Osteoblast (primary cell): Measurements from ENCODE around the gene ARHGAP9. TPM values are rescaled to one million over a fixed set of nuclear protein-coding genes. Genes with fewer than 3 reads are reported as not detected.

Experiments
- DNase-seq: peaks from one replicate; pipeline ENCODE4 v3.0.0; 2011; ENCODE audit warnings: low spot score, mixed read lengths; ENCODE audit not compliant: insufficient read length; ENCODE audit errors: missing footprints
- H2AFZ ChIP-seq: 2 replicates; pipeline ENCODE4 v1.6.0; 2011; ENCODE audit warnings: mild to moderate bottlenecking, low read length
- H3K27ac ChIP-seq: 2 replicates; pipeline ENCODE4 v1.5.1; 2011; ENCODE audit warnings: mild to moderate bottlenecking, low read depth, low read length, moderate library complexity
- H3K27me3 ChIP-seq: 2 replicates; pipeline ENCODE4 v1.6.0; 2012; ENCODE audit warnings: mild to moderate bottlenecking, control low read depth, inconsistent platforms, low read length, moderate library complexity; ENCODE audit not compliant: insufficient read depth
- H3K36me3 ChIP-seq: 2 replicates; pipeline ENCODE4 v1.5.1; 2011; ENCODE audit warnings: mild to moderate bottlenecking, low read length, control low read depth, moderate library complexity; ENCODE audit not compliant: insufficient read depth
- H3K4me1 ChIP-seq: 2 replicates; pipeline ENCODE4 v1.5.1; 2011; ENCODE audit warnings: mild to moderate bottlenecking, low read length, control low read depth, moderate library complexity; ENCODE audit not compliant: insufficient read depth
- H3K4me2 ChIP-seq: 2 replicates; pipeline ENCODE4 v1.6.0; 2011; ENCODE audit warnings: mild to moderate bottlenecking, low read length; ENCODE audit not compliant: insufficient read depth
- H3K4me3 ChIP-seq: fragments of 200-600 bp; sonication (generic); 3 replicates; pipeline ENCODE4 v1.5.1; 2012; ENCODE audit warnings: mild to moderate bottlenecking, low read length, inconsistent platforms; ENCODE audit not compliant: insufficient read depth
- H3K79me2 ChIP-seq: 2 replicates; pipeline ENCODE4 v1.6.0; 2012; ENCODE audit warnings: mild to moderate bottlenecking, low read length, control low read depth, inconsistent platforms; ENCODE audit not compliant: insufficient read depth
- H3K9me3 ChIP-seq: 2 replicates; pipeline ENCODE4 v1.5.1; 2011; ENCODE audit warnings: low read depth, low read length, control low read depth
- H4K20me1 ChIP-seq: 2 replicates; pipeline ENCODE4 v1.6.0; 2012; ENCODE audit warnings: mild to moderate bottlenecking, low read length, control low read depth; ENCODE audit not compliant: insufficient read depth
- total RNA-seq: library from RNA; depleted of rRNA; stranded (reverse); fragments of >200 nt; gene quantifications from 2 replicates; pipeline ENCODE4 v1.2.3, GENCODE V29; 2012
- TF ChIP-seq, protein P1 (sequence below): IDR thresholded peaks from 2 replicates; pipeline ENCODE4 v1.5.1; 2011; ENCODE audit warnings: mild to moderate bottlenecking, low read depth, low read length, moderate library complexity; ENCODE audit errors: extremely low read depth

The ARHGAP9 gene
- total RNA-seq, 1 donor: 0.36 TPM

DNA sequence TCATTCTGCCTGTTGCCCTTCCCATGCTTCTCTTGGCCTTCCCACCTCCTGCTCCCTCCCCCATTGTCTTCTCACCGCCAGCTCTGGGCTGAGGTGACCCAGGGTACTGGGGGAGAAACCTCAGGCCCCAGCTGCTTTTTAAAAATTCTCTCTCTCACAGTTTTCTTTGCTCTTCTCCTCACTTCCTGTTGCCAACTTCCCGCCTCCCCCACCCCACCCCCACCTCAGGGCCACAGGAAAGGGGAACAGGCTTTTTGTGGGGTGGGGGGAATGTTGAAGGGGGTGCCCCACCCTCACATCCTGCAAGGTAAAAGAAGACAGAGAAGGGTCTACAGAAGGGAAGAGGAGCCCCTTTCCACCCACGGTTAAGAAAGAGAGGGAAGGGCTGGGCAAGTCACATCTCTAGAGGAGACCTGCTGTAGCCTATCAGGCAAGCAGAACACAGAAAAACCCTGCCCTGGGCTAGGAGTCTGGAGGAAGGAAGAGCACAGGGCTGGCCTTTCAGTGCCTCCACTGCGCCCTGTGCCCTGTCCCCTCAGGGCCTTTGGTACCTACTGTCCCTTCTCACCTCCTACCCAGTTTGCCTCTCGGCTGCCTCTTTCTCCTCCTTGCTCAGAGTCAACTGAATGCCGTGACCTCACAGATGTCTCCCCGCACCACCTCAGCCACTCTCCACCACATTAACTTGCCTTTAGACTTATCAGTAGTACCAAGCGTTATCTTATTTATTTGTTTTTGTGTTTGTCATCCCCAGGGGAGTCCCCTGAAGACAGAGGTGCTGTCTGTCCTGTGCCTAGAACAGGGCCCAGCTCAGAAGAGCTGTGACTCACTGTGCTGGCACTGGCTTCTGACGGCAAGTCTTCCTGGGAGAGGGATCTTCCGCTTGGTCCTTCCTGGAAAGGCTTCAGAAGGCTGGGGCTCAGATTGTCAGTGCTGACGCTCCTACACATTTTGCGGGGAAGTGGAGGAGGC is 1.7 kb downstream of the ARHGAP9 start:
- TF ChIP-seq, protein P1, sequence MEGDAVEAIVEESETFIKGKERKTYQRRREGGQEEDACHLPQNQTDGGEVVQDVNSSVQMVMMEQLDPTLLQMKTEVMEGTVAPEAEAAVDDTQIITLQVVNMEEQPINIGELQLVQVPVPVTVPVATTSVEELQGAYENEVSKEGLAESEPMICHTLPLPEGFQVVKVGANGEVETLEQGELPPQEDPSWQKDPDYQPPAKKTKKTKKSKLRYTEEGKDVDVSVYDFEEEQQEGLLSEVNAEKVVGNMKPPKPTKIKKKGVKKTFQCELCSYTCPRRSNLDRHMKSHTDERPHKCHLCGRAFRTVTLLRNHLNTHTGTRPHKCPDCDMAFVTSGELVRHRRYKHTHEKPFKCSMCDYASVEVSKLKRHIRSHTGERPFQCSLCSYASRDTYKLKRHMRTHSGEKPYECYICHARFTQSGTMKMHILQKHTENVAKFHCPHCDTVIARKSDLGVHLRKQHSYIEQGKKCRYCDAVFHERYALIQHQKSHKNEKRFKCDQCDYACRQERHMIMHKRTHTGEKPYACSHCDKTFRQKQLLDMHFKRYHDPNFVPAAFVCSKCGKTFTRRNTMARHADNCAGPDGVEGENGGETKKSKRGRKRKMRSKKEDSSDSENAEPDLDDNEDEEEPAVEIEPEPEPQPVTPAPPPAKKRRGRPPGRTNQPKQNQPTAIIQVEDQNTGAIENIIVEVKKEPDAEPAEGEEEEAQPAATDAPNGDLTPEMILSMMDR: no peak
- Histone ChIP-seq H4K20me1 (no peaks in the 10 kb centered on the region), H3K27ac (no peak overlapping the region), H3K4me2 (no peak overlapping the region), H3K4me1 (no peaks in the 10 kb centered on the region), H2AFZ (no peak overlapping the region), H3K36me3 (no peaks in the 10 kb centered on the region), H3K9me3 (no peaks in the 10 kb centered on the region), H3K27me3 (peaks cover 76% of the 10 kb centered on the region), H3K79me2 (no peaks in the 10 kb centered on the region), H3K4me3 (no peak overlapping the region)
- DNase-seq: peak; percentile 88

DNA sequence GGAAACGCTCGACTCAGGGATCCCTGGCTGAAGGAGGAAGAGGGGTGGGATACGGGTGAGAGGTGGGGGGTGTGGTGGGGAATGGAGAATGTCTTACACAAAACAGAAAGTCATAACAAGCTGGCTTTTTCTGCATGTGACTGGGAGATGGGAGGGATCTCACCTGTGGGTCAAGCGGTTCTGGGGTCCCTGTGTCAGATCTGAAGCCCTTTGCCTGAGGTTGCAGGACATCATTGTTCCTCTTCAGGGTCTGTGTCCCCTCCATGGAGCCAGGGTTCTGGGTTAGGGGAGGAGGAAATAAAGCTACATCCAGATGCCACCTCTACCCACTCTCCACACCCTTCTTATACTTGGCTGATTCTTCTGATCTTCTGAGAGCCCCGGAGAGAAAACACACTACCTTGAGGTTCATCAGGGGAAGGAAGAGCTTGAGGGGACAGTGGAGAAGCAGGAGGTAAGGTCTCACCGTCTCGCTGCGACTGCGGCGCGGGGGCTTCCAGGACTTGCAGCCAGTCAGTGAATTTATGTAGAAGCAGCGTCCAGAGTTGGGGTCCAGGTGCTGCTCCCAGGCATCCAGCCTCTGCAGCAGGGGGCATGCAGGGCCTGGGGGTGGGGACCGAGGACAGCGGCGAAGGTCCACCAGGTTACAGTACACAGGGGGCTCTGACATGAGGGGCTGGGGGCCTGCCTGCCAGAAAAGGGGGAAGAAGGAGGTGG is 2.5 kb downstream of the ARHGAP9 start:
- H3K4me3 ChIP-seq: no peak overlapping the region
- TF ChIP-seq, protein P1: no peak
- H3K4me1 ChIP-seq: no peaks in the 10 kb centered on the region
- no peaks in the 10 kb centered on the region for H3K36me3 ChIP-seq
- DNase-seq: no peak
- H3K4me2 ChIP-seq: no peak overlapping the region
- H4K20me1 ChIP-seq: no peaks in the 10 kb centered on the region
- no peaks in the 10 kb centered on the region for H3K9me3 ChIP-seq
- peaks cover 85% of the 10 kb centered on the region for H3K27me3 ChIP-seq
- no peak overlapping the region for H3K27ac ChIP-seq
- no peak overlapping the region for H2AFZ ChIP-seq
- H3K79me2 ChIP-seq: no peaks in the 10 kb centered on the region

DNA sequence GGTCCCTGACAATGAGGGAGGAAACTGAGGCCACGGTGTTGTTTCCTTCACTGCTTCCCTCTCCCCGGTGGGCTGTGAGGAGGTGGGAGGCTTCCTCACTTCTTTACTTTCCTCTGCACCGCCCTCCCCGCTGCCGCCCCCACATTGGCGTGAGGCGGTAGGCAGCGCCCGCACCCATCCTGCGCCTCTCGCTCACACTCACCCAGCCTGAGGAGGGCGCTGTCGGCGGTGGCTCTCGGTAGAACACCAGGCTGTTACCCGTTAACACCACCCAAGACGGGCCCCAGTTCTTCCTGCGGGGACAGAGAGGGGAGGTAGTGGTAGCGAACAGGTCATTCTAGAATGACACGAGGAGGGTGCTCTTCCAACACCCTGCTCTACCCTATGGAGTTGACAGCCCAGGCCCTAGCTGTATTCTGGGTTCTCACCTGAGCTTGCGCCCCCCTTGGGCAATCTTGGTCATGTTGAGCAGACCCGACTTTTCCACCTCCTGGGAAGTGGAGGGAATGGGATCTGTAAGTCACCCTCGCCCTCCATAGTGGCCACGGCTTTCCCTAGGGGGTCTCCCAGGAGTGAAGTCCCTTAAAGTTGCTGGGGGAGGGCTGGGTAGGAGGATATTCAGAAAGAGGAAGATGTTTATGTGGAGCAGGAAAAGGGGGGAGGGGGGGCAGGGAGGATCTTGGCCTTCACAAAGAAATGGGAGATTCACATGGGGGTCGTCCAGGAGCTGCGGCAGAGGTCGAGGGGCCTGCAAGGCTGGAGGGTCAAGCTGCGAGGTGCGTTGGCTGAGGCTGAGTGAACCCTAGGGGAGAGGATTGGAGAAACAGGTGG is 3.3 kb downstream of the ARHGAP9 start:
- TF ChIP-seq, protein P1: no peak
- Histone ChIP-seq H3K36me3 (no peaks in the 10 kb centered on the region), H3K4me3 (no peak overlapping the region), H3K4me1 (no peaks in the 10 kb centered on the region), H3K79me2 (no peaks in the 10 kb centered on the region), H3K27me3 (peaks cover 85% of the 10 kb centered on the region), H3K4me2 (peak overlapping the region; percentile 55), H3K27ac (no peak overlapping the region), H3K9me3 (no peaks in the 10 kb centered on the region), H4K20me1 (no peaks in the 10 kb centered on the region), H2AFZ (no peak overlapping the region)
- peak; percentile 76 for DNase-seq
